Left hindlimb (tissue), 1 donor: Measurements from ENCODE around the gene DCP2.
A peak's percentile ranks its signal among the peaks of the same experiment; 100 is the strongest.

Experiments used
- DNase-seq: peaks from one replicate; pipeline ENCODE4 v3.0.0-alpha.2; 2018

The DCP2 gene

DNA sequence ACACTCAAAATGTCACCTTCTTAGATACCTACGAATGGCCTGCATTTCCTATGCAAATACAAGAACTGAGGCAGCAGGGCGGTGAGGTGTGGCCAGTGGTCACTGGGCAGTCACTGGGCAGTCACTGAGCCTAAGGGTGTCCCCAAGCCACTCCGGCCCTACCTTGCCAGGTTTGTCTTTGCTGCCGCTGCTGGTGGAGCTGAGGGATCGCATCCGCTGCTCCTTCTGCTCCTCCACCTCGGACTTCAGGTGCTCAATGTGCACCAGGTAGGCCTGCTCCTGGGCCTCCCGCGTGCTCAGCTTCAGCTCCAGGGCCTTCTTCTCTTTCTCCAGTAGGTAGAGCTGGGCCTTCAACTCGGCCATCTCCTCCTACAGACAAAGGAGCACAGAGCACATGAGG lies 72.3 kb downstream of the DCP2 start:
- no peak for DNase-seq

DNA sequence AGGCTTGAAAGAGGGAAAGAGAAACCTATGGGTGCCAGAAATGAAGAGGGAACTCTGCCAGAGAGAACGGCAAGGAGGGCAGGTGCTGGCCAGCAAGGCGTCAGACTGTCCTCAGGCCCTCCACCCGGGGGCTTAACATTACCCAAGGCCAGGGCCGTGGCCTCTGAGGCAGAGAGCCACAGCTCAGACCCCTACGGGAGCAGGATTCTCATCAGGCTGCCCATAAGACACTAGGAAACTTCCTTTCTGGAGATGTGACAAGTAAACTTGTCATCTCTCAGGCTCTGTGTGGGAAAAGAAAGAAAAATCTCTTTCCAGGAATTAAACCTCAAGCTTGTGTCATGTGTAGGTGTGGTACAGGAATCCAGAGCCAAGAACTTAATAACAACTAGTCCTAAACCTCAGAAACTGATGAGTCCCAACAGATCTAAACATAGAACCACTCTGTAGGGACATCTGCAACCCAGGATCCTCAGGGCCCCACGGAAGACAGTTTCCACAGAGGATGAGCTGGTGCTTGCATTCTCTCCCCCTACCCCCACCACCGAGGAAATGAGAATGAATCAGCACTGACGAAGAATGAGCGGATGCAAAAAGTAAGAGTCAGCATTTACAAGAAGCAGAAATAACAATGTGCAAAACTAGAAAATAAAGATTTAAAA lies 74.3 kb downstream of the DCP2 start:
- peak; percentile 74 for DNase-seq

DNA sequence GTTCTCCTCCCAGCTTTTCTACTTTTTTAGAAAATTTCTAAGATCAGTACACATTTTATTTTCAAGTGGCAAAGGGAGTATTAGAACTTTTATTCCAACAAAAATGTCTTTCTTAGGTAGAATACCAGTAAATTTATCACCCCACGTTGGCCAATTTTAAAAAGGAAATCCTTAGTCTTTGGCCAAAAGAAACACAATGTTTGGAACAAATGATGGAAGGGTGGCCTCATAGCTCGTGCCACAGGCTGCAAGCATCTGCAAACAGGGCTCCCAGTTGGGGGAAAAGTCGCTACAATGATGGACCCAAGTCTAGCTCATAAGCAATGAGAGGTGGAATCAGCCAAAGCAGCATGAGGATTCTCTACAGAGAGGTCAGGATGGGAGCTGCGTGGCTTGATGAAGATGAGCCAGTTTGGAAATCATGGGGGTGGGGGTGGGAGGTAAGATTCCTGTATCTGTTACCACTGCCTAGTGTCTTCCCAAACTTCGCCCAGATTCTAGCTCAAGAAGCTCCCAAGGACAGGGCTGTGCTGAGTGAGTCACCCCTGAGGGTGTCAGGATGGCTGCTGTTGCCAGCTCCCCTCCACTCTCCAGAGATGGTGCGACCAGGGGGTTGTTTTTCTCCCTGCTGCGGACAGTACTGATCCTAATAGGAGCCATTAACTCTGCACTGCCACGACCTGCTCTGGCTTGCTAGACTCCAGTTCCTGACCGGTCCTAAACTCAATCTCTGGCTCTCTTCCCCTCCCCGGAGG lies 75.6 kb downstream of the DCP2 start:
- no peak for DNase-seq

DNA sequence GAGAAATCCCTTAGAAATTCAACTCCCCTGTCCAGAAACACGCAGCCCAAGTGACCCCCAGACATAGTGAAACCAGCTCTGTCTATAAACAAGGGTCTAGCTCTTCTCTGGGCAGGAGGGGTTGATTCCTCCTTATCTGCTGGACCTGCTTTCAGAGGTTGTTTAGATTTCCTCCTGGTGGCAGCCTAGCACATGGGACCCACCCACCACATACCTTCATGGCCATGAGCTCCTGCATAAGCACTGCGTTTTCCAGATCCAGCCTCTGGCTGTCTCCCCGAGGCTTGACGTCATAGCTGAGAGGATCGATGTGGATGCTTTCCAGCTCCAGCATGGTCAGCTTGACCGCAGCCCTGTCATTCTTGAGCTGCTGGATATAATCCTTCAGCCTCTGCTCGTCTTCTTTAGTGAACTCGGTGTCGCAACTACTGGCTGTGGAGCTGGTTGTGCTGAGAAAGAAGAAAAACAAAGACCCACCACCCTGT lies 77.0 kb downstream of the DCP2 start:
- no peak for DNase-seq

DNA sequence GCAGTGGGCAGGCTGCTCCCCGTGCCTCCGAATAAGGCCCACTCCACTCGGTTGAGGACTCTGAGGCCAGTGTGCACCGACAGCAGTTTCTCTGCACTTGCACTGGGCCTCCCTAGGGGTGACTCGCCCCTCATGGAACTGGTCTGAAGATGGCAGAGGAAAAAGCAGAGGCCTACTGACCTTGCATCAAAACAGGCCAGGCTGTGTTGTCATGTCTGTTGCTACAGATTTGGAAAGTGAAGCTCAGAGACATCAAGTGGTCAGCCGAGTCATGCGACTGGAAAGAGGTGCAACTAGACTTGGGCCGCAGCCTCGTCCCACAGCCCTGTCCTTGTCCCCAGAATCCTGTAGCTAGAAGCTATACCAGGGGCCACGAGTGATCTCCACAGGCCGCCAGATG lies 78.3 kb downstream of the DCP2 start:
- no peak for DNase-seq

DNA sequence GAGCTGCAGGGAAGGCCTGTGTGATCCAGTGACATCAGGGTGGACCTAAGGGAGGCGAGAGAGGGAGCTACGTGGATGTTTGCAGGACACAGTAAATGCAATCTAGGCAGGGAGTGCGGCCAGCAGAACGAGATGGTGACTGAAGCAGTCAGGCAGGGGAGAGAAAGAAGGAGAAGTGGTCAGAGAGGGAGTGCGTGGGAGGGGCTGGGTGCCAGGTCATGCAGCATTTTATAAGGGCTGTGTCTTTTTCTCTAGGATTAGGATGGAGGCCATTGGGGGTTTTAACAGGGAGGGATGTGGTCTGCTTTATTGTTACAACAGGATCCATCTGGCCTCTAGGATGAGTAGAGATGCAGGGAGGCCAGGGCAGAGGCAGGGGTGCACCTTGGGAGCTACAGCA lies 80.4 kb downstream of the DCP2 start:
- DNase-seq, result no peak

DNA sequence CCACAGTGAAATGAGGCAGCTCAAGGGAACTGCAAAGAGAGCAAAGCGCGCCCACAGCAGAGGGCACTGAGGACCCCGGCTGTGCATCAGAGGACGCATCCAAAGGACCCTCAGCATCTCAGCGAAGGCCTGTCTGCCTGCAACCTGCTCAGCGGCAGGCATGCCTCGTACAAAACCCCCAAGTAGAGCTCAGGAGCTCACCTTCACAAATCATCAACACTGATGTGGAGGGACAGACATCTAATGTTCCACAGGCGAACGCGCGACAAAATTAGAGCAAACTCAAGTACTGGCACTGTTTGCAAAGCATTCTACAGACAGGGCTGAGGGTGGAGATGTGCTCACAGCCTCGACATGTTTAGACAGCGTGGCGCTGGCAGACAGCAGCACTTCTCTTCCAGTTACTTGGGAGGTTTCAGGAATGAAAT lies 81.0 kb downstream of the DCP2 start:
- no peak for DNase-seq

DNA sequence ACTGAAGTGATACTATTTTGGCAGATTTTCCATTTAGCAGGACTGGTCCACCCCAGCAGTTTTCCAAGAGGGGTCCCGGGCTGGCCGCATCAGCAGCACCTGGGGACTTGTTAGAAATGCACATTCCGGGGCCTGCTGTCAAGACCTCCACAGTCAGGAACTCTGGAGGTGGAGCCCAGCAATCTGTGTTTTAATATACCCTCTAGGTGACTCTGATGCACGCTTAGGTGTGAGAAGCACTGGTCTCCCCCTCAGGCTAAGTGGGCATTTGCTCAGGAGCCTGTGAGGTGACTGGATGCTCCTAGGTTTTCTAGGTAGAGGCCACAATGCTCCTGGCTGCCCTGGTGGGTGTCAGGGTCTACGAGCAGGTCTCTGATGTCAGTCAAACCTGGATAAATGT lies 81.7 kb downstream of the DCP2 start:
- no peak for DNase-seq

DNA sequence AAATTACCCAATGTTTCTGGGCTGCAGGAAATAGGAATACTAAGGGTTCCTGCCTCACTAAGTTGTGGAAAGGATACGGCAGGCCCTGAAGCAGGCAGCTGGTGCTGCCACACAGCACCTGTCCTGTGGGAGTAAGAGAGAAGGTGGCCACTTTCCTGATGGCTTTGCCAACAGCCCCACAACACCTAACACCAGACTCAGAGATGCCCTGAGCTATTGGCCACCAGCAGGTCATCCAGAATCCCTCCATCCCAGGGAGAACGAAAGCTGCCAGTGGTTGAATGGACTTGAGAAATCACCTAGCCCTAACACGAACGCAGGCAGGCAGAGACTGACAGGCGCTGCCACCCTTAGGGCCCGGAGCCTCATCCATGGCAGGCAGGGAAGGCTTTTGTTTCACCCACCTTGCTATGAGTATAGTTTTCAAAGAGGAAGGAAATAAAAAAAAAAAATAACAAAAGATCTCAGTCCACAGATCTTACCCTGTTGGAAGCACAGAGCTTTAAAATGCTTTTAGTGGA lies 82.2 kb downstream of the DCP2 start:
- DNase-seq, result no peak

DNA sequence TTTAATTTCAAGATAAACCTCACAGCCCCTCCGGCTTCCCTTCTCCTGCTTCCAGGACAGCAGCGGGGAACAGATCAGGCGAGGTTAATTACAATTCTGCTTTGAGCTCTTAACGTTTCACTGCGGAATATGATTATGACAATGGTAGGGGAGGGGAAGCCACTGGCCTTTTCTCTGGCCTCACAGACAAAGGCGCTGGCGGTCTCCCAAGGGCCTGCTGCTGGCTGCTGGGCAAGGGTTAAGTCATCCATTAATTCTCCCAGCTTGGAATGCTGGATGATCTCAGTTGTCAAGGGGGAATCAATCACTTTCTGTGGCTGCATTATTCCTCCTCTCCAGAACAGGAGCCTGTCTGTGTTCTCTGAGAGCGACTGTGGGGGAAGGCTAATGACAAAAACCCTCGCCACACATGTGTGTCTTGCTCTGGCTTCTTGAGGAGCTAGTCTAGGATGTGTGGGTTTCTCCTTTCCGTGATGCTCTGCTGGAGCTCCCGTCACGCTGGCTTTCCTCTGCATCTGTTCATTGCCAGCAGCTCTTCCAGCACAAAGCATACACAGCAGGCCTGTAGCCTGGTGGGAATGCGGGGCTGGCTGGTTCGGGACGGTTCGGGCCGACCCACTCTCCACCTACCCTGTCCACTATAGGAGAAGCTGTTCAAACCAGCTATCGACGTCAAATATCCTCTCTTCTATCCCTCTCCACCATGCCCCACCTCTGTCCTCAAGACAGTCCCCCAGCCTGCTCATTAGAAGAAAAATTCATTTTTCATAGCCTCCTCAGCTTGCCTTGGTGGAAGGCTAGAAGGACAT lies 82.8 kb downstream of the DCP2 start:
- peak; percentile 71 for DNase-seq

DNA sequence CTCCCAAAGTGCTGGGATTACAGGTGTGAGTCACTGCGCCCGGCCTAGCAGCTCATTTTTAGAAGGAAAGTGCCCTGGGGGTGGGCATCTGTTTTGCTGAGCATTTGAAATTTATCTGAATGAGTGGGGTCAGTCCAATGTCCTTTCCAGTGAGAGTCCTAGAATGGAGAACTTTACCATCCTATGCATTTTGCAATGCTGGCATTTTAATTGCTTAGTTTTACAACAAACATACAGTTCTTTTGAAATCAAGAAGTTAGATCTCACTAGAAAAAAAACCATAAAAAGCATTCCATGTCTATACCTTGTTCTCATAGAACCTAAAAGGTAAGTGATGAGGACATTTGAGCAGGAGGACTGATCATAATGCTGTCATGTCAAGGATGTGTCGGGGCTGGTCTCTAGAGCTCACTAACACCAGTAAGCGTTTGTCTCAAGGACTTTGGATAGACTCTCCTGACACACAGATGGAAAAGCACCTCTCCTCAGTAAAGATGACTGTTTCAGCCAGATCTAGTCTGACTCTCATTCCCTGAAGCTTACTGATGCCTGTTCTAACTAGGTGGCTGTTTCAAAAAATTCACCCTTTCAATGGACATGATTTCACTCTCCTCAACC lies 83.9 kb downstream of the DCP2 start:
- no peak for DNase-seq

DNA sequence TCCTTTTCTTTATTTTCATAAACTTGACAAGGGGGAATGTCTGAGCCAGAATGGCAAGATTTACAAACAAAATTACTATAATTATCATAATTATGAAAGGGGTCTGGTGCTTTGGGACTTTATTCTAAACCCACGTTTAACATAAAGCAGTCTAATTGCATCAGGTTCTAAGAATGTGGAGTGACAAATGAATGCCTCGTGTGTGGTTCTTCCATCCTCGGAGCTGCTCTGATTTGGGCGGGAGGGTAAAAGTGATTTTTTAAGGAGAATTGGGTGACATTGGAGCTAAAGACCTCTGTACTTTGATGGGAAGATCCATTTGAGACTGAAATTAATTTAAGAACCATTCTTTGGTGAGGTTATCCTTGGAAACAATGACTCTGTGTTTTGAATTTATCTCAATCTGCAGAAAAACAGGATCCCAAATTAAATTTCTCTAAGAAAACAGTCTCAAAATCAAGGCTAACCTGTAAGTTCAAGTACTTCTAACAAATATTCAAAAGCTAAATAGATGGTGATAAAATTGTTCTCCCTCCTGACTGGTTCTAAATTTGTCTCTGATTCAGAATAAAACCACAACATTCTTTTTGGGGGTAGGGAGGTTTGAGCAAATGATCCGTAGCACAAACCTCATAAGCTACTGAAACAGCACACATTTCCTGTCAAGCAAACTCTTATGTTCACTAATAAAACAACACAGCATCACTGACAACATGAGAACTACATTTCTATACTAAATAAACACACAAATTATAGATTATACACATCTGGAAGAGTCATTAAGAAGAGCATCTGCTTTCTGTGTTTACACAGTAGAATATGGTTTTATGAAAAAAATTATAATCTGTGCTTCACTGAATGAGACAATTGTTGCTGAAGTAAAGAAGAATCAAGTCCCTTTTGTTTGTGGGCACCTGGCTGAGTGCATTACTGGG lies 85.5 kb downstream of the DCP2 start:
- DNase-seq, result no peak

DNA sequence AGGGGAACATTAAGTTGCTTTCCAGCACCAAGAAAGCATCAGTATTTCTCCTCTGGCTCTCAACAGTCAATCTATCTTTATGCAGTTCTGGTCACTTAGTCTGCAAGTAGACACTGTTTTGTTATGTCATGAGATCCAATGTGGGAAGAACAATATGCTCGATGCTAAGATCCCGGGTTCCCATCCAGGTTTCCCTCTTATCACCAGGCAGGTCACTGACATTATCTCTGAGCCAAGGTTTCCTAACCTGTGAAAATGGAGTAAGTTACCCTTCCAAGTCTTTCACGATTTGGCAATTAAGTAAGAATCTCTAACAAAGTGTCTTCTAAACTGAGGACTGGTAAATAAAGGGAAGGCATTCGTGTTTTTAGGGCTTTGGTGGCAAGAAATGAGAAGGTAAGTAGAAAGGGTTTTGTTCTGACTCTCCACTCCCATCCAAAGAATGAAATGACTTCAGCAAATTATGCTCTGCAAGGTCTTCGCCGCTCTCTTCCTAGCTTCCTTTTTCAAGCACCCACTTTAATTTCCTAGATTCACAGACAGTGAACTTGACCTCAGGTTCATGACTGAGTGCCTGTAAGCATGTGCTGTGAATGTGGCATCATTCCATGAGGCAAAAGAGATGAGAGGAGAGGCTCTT lies 86.4 kb downstream of the DCP2 start:
- DNase-seq, result no peak

DNA sequence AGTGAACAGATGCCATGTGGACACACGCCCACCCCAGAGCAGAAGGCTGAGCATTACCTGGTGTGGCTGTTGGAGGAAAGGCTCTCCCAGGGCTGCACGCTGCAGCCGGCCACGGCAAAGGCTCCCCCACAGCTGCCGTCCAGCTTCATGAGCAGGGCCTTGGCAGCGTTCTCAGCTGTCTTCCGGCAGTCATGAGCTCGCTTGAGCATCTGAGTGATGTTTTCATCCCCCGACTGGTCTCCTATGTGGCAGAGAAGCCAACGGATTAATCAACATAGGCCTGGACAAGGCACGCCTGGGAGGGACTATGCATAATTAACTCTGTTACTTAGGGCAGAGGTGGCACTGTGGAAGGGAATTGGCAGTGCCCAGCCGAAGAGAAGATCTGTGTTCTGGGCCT lies 87.3 kb downstream of the DCP2 start:
- no peak for DNase-seq

DNA sequence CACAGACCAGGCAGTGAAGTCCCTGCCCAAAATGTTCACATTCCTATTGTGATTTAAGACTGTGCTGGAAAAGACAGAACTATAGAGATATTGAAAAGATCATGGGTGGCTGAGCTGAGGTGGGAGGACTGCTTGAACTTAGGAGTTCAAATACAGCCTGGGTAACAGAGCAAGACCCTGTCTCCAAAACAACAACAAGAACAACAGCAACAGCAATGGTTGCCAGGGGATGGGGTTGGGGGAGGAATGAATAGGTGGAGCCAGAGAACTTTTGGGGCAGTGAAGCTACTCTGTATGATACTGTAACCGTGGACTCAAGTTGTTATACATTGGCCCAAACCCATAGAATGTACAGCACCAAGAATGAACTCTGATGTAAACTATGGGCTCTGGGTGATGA lies 88.2 kb downstream of the DCP2 start:
- DNase-seq, result no peak

DNA sequence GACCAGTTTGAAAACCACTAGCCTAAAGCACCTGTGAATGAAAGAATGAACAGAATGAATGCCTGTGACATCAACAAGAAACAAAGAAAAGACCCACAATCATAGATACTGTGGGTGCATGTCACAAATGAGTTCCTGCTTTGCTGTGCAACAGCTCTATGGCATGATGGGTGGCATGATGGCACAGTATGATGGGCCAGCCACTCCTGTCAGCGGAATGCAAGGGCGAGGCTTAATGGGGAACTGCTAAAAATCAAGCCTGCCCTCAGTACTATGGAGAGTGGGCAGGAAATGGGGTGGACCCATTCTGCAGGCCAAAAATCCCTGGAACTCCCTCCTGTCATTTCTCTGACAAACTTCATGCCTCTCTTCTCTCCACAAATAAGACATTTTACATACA lies 89.0 kb downstream of the DCP2 start:
- no peak for DNase-seq

DNA sequence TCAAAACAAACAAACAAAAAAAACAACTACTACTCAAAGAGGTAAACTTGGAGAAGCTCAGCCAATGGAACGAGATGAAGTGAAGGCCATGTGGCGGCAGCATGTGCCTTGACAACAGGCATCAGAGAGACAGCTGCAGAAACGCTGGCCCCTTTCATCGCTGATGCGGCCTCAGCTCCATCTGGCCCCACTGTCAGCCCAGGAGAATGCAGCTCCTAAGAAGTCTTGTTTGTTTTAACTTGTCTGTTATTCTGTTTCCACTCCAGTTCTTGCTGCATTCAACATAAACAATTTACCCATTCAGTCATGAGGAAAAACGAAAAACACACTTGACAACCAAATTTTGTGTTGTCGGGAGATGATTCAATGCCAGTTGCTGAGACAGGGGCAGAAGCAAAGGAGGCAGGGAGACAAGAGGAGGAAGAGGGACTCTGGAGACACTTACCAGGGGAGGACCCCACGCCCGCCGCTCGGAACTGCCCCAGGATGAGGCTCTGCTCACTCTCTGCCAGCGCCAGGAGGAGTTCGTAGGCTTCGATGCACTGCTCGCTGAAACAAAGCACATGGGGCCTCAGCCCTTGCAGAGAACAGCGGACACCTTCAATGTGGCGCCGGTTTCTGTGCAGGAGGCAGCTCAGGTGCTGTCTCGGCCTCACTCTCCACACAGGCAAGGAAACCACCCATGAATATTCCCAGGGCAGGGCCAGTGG lies 91.2 kb downstream of the DCP2 start:
- no peak for DNase-seq

DNA sequence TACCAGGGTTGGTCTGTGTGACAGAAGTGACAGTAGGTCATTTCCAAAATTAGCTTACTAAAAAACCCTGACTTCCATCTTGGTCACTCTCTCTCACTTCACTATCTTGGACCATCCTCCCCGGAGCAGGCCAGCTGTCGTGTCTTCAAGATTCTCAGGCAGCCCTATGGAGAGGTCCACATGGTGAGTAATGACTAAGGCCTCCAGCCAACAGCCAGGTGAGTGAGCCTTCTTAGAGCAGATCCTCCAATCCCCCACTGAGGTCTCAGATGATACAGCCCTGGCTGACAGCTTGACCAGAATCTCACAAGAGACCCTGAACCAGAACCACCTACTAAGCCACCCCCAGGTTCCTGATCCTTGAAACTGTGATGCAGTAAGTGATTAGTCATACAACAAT lies 92.0 kb downstream of the DCP2 start:
- no peak for DNase-seq
